H1 (cell line): ENCODE measurements around the gene RPS27. TPM values are rescaled to one million over a fixed set of nuclear protein-coding genes. Genes with fewer than 3 reads are reported as not detected.

ENCODE experiments used
- CTCF ChIA-PET: fragments of 300-600 bp; sonication (Branson Sonifier 250); formaldehyde crosslinking; loops from one replicate; lab custom pipeline; 2021; ENCODE audit not compliant: partially characterized antibody; lab: Charles Lee
- POLR2A ChIA-PET: fragments of 300-600 bp; sonication (Branson Sonifier 250); formaldehyde crosslinking; loops from one replicate; lab custom pipeline; 2021; ENCODE audit warnings: inconsistent platforms; ENCODE audit not compliant: partially characterized antibody; lab: Charles Lee
- DNase-seq, 2 experiments: peaks; one replicate each; pipeline versions ENCODE4 v3.0.0 to v3.0.0-alpha.2; 2010 to 2022; ENCODE audit warnings: low spot score in 2 of 2, low read depth in 1 of 2, mixed read lengths in 1 of 2
- FAIRE-seq: peaks from 2 replicates; lab custom pipeline; 2011; peaks lifted over from hg19 to GRCh38; lab: Jason Lieb, UNC
- H2AFZ ChIP-seq: 2 replicates; pipeline ENCODE4 v1.8.1; 2012; ENCODE audit warnings: low read length, inconsistent platforms
- H2AK5ac ChIP-seq: 2 replicates; pipeline ENCODE4 v1.6.1; 2013; ENCODE audit warnings: low read depth, low read length
- H2BK120ac ChIP-seq: replicated peaks from 2 replicates; pipeline ENCODE3; 2013; ENCODE audit warnings: low read depth, low read length, inconsistent platforms
- H2BK12ac ChIP-seq: 2 replicates; pipeline ENCODE4 v1.6.1; 2013; ENCODE audit warnings: low read depth, low read length
- H2BK15ac ChIP-seq: 2 replicates; pipeline ENCODE4 v1.6.1; 2013; ENCODE audit warnings: low read length
- H2BK20ac ChIP-seq: 2 replicates; pipeline ENCODE4 v1.6.1; 2013; ENCODE audit warnings: low read length
- H2BK5ac ChIP-seq: 2 replicates; pipeline ENCODE4 v1.6.1; 2013; ENCODE audit warnings: low read depth, low read length
- H3K14ac ChIP-seq: 2 replicates; pipeline ENCODE4 v1.6.1; 2013; ENCODE audit warnings: inconsistent platforms; ENCODE audit not compliant: insufficient read length
- H3K18ac ChIP-seq: 2 replicates; pipeline ENCODE4 v1.6.1; 2013; ENCODE audit warnings: low read length; ENCODE audit errors: extremely low read depth
- H3K23ac ChIP-seq: 2 replicates; pipeline ENCODE4 v1.6.1; 2013; ENCODE audit warnings: inconsistent platforms; ENCODE audit not compliant: insufficient read length
- H3K23me2 ChIP-seq: 2 replicates; pipeline ENCODE4 v1.6.1; 2013; ENCODE audit warnings: low read depth, low read length
- H3K27ac ChIP-seq: 2 replicates; pipeline ENCODE4 v1.6.1; 2011; ENCODE audit warnings: low read depth, low read length, inconsistent platforms
- H3K27me3 ChIP-seq, 4 experiments: replicated peaks in 1 of 4; 1 replicate in 1 of 4; 2 replicates in 3 of 4; pipeline versions ENCODE4 v1.6.1 to v1.8.1; 2011 to 2013; ENCODE audit warnings: low read length in 3 of 4, mild to moderate bottlenecking in 3 of 4, inconsistent platforms in 2 of 4, mixed read lengths in 2 of 4, moderate library complexity in 1 of 4; ENCODE audit not compliant: control insufficient read depth in 3 of 4, insufficient read depth in 3 of 4; ENCODE audit errors: extremely low read depth in 1 of 4
- H3K36me3 ChIP-seq, 4 experiments: 2 replicates each; pipeline versions ENCODE4 v1.6.1 to v1.8.1; 2011 to 2013; ENCODE audit warnings: mild to moderate bottlenecking in 4 of 4, low read length in 3 of 4, moderate library complexity in 2 of 4, control low read depth in 1 of 4, inconsistent platforms in 1 of 4; ENCODE audit not compliant: insufficient read depth in 4 of 4, control insufficient read depth in 2 of 4
- H3K4ac ChIP-seq: replicated peaks from 2 replicates; pipeline ENCODE3; 2013; ENCODE audit warnings: low read length, low read depth, mixed read lengths, inconsistent platforms; ENCODE audit not compliant: insufficient read length
- H3K4me1 ChIP-seq, 4 experiments: replicated peaks in 1 of 4; 1 replicate in 1 of 4; 2 replicates in 3 of 4; pipeline versions ENCODE4 v1.6.1 to v1.8.1; 2011 to 2013; ENCODE audit warnings: low read length in 3 of 4, inconsistent platforms in 2 of 4, mixed read lengths in 1 of 4; ENCODE audit not compliant: insufficient read depth in 4 of 4, control insufficient read depth in 3 of 4
- H3K4me2 ChIP-seq, 2 experiments: 2 replicates each; pipeline versions ENCODE4 v1.6.1 to v1.8.1; 2011 to 2013; ENCODE audit warnings: low read depth in 2 of 2, low read length in 2 of 2, control low read depth in 1 of 2, inconsistent platforms in 1 of 2, mild to moderate bottlenecking in 1 of 2; ENCODE audit not compliant: insufficient read depth in 1 of 2
- H3K4me3 ChIP-seq, 4 experiments: fragments of 200-600, 300-600 bp in 1 of 4; sonication (generic), shearing (Covaris generic), sonication (Bioruptor Twin) in 1 of 4; 2 replicates each; pipeline versions ENCODE4 v1.5.1 to v1.8.1; 2011 to 2016; ENCODE audit warnings: low read length in 4 of 4, low read depth in 3 of 4, control low read depth in 2 of 4, inconsistent platforms in 2 of 4, mild to moderate bottlenecking in 2 of 4, mixed read lengths in 1 of 4, moderate library complexity in 1 of 4; ENCODE audit not compliant: insufficient read depth in 2 of 4; ENCODE audit errors: extremely low read depth in 1 of 4
- H3K56ac ChIP-seq: replicated peaks from 2 replicates; pipeline ENCODE3; 2013; ENCODE audit warnings: low read depth, mild to moderate bottlenecking, mixed read lengths, low read length, inconsistent platforms; ENCODE audit not compliant: insufficient read length
- H3K79me1 ChIP-seq: 2 replicates; pipeline ENCODE4 v1.6.1; 2013; ENCODE audit warnings: low read depth, low read length, control low read depth
- H3K79me2 ChIP-seq, 2 experiments: 2 replicates each; pipeline versions ENCODE4 v1.6.1 to v1.8.1; 2012 to 2013; ENCODE audit warnings: low read length in 2 of 2, mild to moderate bottlenecking in 2 of 2, inconsistent platforms in 1 of 2; ENCODE audit not compliant: insufficient read depth in 2 of 2, control insufficient read depth in 1 of 2
- H3K9ac ChIP-seq, 4 experiments: replicated peaks in 1 of 4; 1 replicate in 1 of 4; 2 replicates in 3 of 4; pipeline versions ENCODE4 v1.6.1 to v1.8.1; 2011 to 2013; ENCODE audit warnings: low read depth in 3 of 4, low read length in 3 of 4, control low read depth in 2 of 4, mild to moderate bottlenecking in 2 of 4, moderate library complexity in 2 of 4, inconsistent platforms in 1 of 4; ENCODE audit errors: extremely low read depth in 1 of 4
- H3K9me3 ChIP-seq, 2 experiments: 2 replicates each; pipeline versions ENCODE4 v1.6.1 to v1.8.1; 2012 to 2013; ENCODE audit warnings: mild to moderate bottlenecking in 2 of 2, moderate library complexity in 2 of 2, control low read depth in 1 of 2, inconsistent platforms in 1 of 2, low read depth in 1 of 2, low read length in 1 of 2, mixed read lengths in 1 of 2; ENCODE audit not compliant: insufficient read depth in 2 of 2
- H4K20me1 ChIP-seq, 2 experiments: replicated peaks in 1 of 2; 2 replicates each; pipeline versions ENCODE3 to v1.8.1; 2011 to 2013; ENCODE audit warnings: inconsistent platforms in 2 of 2, low read length in 2 of 2, mild to moderate bottlenecking in 1 of 2; ENCODE audit not compliant: insufficient read depth in 2 of 2, control insufficient read depth in 1 of 2
- H4K5ac ChIP-seq: 2 replicates; pipeline ENCODE4 v1.6.1; 2013; ENCODE audit warnings: low read length, low read depth, mixed read lengths, inconsistent platforms; ENCODE audit not compliant: insufficient read length
- H4K8ac ChIP-seq: 2 replicates; pipeline ENCODE4 v1.8.0; 2013; ENCODE audit warnings: mild to moderate bottlenecking, moderate library complexity, low read length, inconsistent platforms; ENCODE audit not compliant: insufficient read depth; ENCODE audit errors: extremely low read depth
- H4K91ac ChIP-seq: replicated peaks from 2 replicates; pipeline ENCODE3; 2013; ENCODE audit warnings: low read length, mixed read lengths, inconsistent platforms; ENCODE audit not compliant: insufficient read length
- CREB1 ChIP-seq: IDR thresholded peaks from 2 replicates; pipeline ENCODE4 v1.6.1; 2012; ENCODE audit warnings: inconsistent platforms
- GABPA ChIP-seq: IDR thresholded peaks from 2 replicates; pipeline ENCODE4 v1.6.1; 2011; ENCODE audit warnings: mild to moderate bottlenecking, low read length, moderate library complexity, borderline replicate concordance; ENCODE audit not compliant: insufficient read depth
- NANOG ChIP-seq: IDR thresholded peaks from 2 replicates; pipeline ENCODE4 v1.6.1; 2011; ENCODE audit warnings: low read length, low read depth, mild to moderate bottlenecking, inconsistent platforms; ENCODE audit not compliant: insufficient read depth, poor library complexity, severe bottlenecking
- RAD21 ChIP-seq, 2 experiments: IDR thresholded peaks in 1 of 2; conservative IDR thresholded peaks in 1 of 2; 2 replicates each; pipeline ENCODE4 v1.6.1; 2011; ENCODE audit warnings: low read depth in 2 of 2, low read length in 2 of 2, improper control_type of control experiment in 1 of 2, inconsistent platforms in 1 of 2, mild to moderate bottlenecking in 1 of 2, moderate library complexity in 1 of 2
- SIRT6 ChIP-seq: IDR thresholded peaks from one replicate; pipeline ENCODE4 v1.7.1; 2012; ENCODE audit warnings: low read length, inconsistent platforms
- SP2 ChIP-seq: IDR thresholded peaks from 2 replicates; pipeline ENCODE4 v1.6.1; 2012; ENCODE audit warnings: mild to moderate bottlenecking, low read length, inconsistent platforms
- WGBS, 2 experiments: shearing (Covaris generic) in 1 of 2; methylation state at CpG; one replicate each; pipeline versions ENCODE4 v1.1.6 to v1.1.7; 2013 to 2015; ENCODE audit warnings: low lambda C conversion rate in 2 of 2, mixed read lengths in 2 of 2, inconsistent platforms in 1 of 2, low coverage in 1 of 2, missing lambda C conversion rate in 1 of 2; ENCODE audit not compliant: insufficient replicate concordance in 2 of 2, insufficient coverage in 1 of 2, insufficient read length in 1 of 2; ENCODE audit errors: extremely low coverage in 1 of 2, missing lambda C conversion rate in 1 of 2; 5-methylcytosine and 5-hydroxymethylcytosine counted together
- polyA plus RNA-seq, 7 experiments: library from polyadenylated mRNA; depleted of rRNA in 3 of 7; stranded (reverse) in 5 of 7; unstranded in 2 of 7; fragments of >200 nt in 5 of 7; fragments of 200-250 nt in 2 of 7; gene quantifications; 1 replicate in 5 of 7; 2 replicates in 1 of 7; 4 replicates in 1 of 7; pipeline versions ENCODE4 v1.2.1 to v1.2.3, GENCODE V29; 2011 to 2013; ENCODE audit warnings: missing spikeins in 2 of 7, mixed read lengths in 2 of 7
- total RNA-seq: library from RNA; stranded (reverse); fragmentation: NEBNext Ultra II Directional; extraction: Animal tissue kit (Norgen Biotek cat#: 25700); gene quantifications from 2 replicates; pipeline ENCODE4 v1.2.1, GENCODE V29; 2021

RPS27 gene
- total and polyA plus RNA-seq, 2 of the 8 experiments (the other 6 are each of a cell fraction or from before 2014, with no cell fraction given) = 1,810 to 3,155 TPM

DNA sequence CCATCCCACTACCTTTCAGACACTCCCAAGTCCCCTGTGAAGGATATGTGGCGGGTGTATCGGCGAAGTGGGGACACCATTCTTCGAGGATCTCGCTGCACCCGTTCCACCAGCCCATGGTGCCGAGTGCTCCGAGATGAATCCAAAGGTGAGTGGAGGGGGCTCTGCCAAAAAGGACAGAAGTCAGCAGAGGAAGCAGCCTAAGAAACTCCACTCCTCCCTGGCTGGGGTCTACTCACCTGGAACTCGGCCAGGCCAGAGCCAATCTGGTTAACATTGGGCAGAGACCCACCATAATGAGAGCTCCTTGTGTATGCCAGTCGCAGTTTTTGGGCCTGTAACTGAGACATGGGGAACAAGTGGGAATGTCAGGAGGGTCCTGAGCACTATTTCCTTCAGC is 35.7 kb upstream of the RPS27 start:
- H3K56ac ChIP-seq = no peak overlapping the region
- no peak overlapping the region for H2BK20ac ChIP-seq
- no peaks in the 10 kb centered on the region for H3K9me3 ChIP-seq
- no peak overlapping the region for H3K23ac ChIP-seq
- no peak overlapping the region for H3K27ac ChIP-seq
- peaks cover 24% of the 10 kb centered on the region for H3K79me1 ChIP-seq
- no peak overlapping the region for H3K18ac ChIP-seq
- H2BK12ac ChIP-seq = no peak overlapping the region
- H2AFZ ChIP-seq = no peak overlapping the region
- TF ChIP-seq CREB1 = no peak
- TF ChIP-seq SP2 = no peak
- TF ChIP-seq GABPA = no peak
- no peak for TF ChIP-seq SIRT6
- TF ChIP-seq NANOG = no peak
- no peak for TF ChIP-seq RAD21 (IDR thresholded peaks at IDR 0.05 in 1 of 2, conservative IDR thresholded peaks at IDR 0.05 in 1 of 2; ENCODE audit: low read depth in 2 of 2, low read length in 2 of 2)
- 96% methylated on average over 10 of the region's 10 CpGs; no CpG with 5 or more reads in 1 of the 2 experiments for WGBS, 2 experiments
- no peak overlapping the region; the same call in 1 of the 2 replicates for H4K8ac ChIP-seq
- no peak overlapping the region for H2BK15ac ChIP-seq
- H3K36me3 ChIP-seq = peaks cover 8 to 26% (median 21%) of the 10 kb centered on the region in 4 experiments
- H3K14ac ChIP-seq = no peak overlapping the region
- H4K91ac ChIP-seq = no peak overlapping the region
- ChIA-PET POLR2A (interaction anchor here (1.0 to 8.8 kb wide), 8 partner anchors 9 to 38 kb away, joined by 3 to 156 read pairs (median 6); partner anchors contain the start of genes CREB3L4, DENND4B, JTB and RPS27), CTCF (interaction anchor here (5.2 to 6.4 kb wide), 2 partner anchors 10 to 31 kb away, joined by 31 read pairs; partner anchors contain the start of genes DENND4B and RAB13)
- no peak overlapping the region for H2BK5ac ChIP-seq
- H3K4me3 ChIP-seq = no peak overlapping the region
- H3K4ac ChIP-seq = no peak overlapping the region
- peaks cover 10% of the 10 kb centered on the region for H3K23me2 ChIP-seq
- H4K20me1 ChIP-seq = peaks cover 9 to 18% of the 10 kb centered on the region in 2 experiments
- no peak for DNase-seq
- peaks cover 21 to 46% of the 10 kb centered on the region in 2 experiments for H3K79me2 ChIP-seq
- no peak overlapping the region for H4K5ac ChIP-seq
- no peak overlapping the region for H3K9ac ChIP-seq
- no peak for FAIRE-seq
- no peak overlapping the region for H3K4me2 ChIP-seq
- H3K27me3 ChIP-seq = no peaks in the 10 kb centered on the region
- no peak overlapping the region for H2AK5ac ChIP-seq
- no peak overlapping the region for H2BK120ac ChIP-seq
- H3K4me1 ChIP-seq = peaks cover 0 to 8% (median 2%) of the 10 kb centered on the region in 4 experiments; a peak in 4 of 7 replicates
